Measurements from ENCODE around the gene DIAPH1. TPM values are rescaled to one million over a fixed set of nuclear protein-coding genes. Genes with fewer than 3 reads are reported as not detected.

DIAPH1 gene
- polyA plus RNA-seq, 10 donors, result 24.3 to 34.3 (median 27.6) TPM

GRCh38 chr5:141507387-141508091, 111.3 kb downstream of the DIAPH1 start:
- peak; percentile 67 to 95 (median 76) for DNase-seq

GRCh38 chr5:141506381-141507155, 112.2 kb downstream of the DIAPH1 start:
- DNase-seq, result no peak

GRCh38 chr5:141504216-141504615, 114.6 kb downstream of the DIAPH1 start:
- no peak for DNase-seq

- DNase-seq, result no peak
Observed at GRCh38 chr5:141503681-141504080, 115.1 kb downstream of the DIAPH1 start.

- DNase-seq, result no peak
Observed at GRCh38 chr5:141501761-141502160, 117.0 kb downstream of the DIAPH1 start.

- peak; percentile 56 to 85 (median 69) for DNase-seq
Observed at GRCh38 chr5:141496038-141496437, 122.8 kb downstream of the DIAPH1 start.

- no peak for DNase-seq
Observed at GRCh38 chr5:141495453-141495811, 123.4 kb downstream of the DIAPH1 start.

GRCh38 chr5:141494761-141495452, 123.9 kb downstream of the DIAPH1 start:
- DNase-seq, result no peak

GRCh38 chr5:141493500-141494422, 125.0 kb downstream of the DIAPH1 start:
- DNase-seq, result no peak

GRCh38 chr5:141492168-141492885, 126.5 kb downstream of the DIAPH1 start:
- DNase-seq, result no peak

GRCh38 chr5:141491323-141492167, 127.3 kb downstream of the DIAPH1 start:
- no peak for DNase-seq

- no peak for DNase-seq
Observed at GRCh38 chr5:141490771-141491170, 128.0 kb downstream of the DIAPH1 start.

- no peak for DNase-seq
Observed at GRCh38 chr5:141490271-141490670, 128.5 kb downstream of the DIAPH1 start.

- no peak for DNase-seq
Observed at GRCh38 chr5:141489841-141490240, 129.0 kb downstream of the DIAPH1 start.

- peak in 1 of 3 donors; percentile 74 for DNase-seq
Observed at GRCh38 chr5:141488591-141489561, 129.9 kb downstream of the DIAPH1 start, which contains the start of gene PCDHGC5. Gene PCDHGC5 (plus strand): TSS chr5:141489081. CDS start chr5:141489241, 160 bp downstream.

- DNase-seq, result no peak
Observed at GRCh38 chr5:141487131-141487530, 131.7 kb downstream of the DIAPH1 start.

GRCh38 chr5:141486091-141486490, 132.7 kb downstream of the DIAPH1 start:
- DNase-seq, result no peak

- DNase-seq, result no peak
Observed at GRCh38 chr5:141485321-141486055, 133.3 kb downstream of the DIAPH1 start.

Data from muscle of back (tissue), 11 donors.